ENCODE measurements around the gene APOL4.
"Not testable (repeated sequence)": the region's sequence is repeated elsewhere in the genome, so short reads cannot be mapped to it uniquely, and the experiment has no call there.

The APOL4 gene

GRCh38 chr22:36204001-36204631, 2.5 kb upstream of the APOL4 start:
- no peak for TF ChIP-seq CTCF (IDR thresholded peaks at IDR 0.05; ENCODE audit: low read depth, low read length)
- no peak overlapping the region for H3K4me3 ChIP-seq (ENCODE audit: low read depth, low read length)

GRCh38 chr22:36203441-36203840, 1.8 kb upstream of the APOL4 start:
- not testable (repeated sequence) for H3K4me3 ChIP-seq (ENCODE audit: low read depth, low read length)

GRCh38 chr22:36202906-36203305, 1.3 kb upstream of the APOL4 start:
- not testable (repeated sequence) for H3K4me3 ChIP-seq (ENCODE audit: low read depth, low read length)

- not testable (repeated sequence) for H3K4me3 ChIP-seq (ENCODE audit: low read depth, low read length)
These were observed 584 bp downstream of the APOL4 start for GRCh38 chr22:36201025-36201424.

- TF ChIP-seq CTCF (IDR thresholded peaks at IDR 0.05; ENCODE audit: low read depth, low read length), result no peak
- no peak overlapping the region for H3K4me3 ChIP-seq (ENCODE audit: low read depth, low read length)
These were observed 2.5 kb downstream of the APOL4 start for GRCh38 chr22:36199001-36199551.

GRCh38 chr22:36198536-36198935, 3.1 kb downstream of the APOL4 start:
- H3K4me3 ChIP-seq (ENCODE audit: low read depth, low read length), result no peak overlapping the region
- TF ChIP-seq CTCF (IDR thresholded peaks at IDR 0.05; ENCODE audit: low read depth, low read length), result no peak

- TF ChIP-seq CTCF (IDR thresholded peaks at IDR 0.05; ENCODE audit: low read depth, low read length), result no peak
- H3K4me3 ChIP-seq (ENCODE audit: low read depth, low read length), result no peak overlapping the region
These were observed 4.0 kb downstream of the APOL4 start for GRCh38 chr22:36197514-36198146.

- no peak for TF ChIP-seq CTCF (IDR thresholded peaks at IDR 0.05; ENCODE audit: low read depth, low read length)
- H3K4me3 ChIP-seq (ENCODE audit: low read depth, low read length), result no peak overlapping the region
These were observed 4.6 kb downstream of the APOL4 start for GRCh38 chr22:36197065-36197440.

Data from WI38 (cell line).